Measurements from ENCODE around the gene TMEM260.
"Not testable (repeated sequence)": the region's sequence is repeated elsewhere in the genome, so short reads cannot be mapped to it uniquely, and the experiment has no call there.

TMEM260 gene

DNA sequence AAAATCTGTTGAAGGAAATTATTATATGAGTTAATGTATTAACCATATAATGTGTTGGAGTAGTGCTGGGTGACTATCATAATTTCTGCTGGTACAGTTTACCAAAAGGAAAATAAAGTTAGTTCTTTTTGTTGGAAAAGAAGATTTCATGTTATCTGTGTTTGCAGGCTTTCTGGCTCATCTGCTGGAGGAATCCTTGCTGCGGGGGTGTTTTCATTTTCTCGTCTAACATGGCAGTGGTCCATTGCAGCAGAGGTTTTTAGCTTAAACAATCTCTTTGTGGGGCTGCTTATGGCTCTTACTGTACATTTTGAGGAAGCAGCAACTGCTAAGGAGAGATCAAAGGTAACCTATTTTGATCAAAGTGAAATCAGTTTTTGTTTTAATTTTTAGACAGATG lies 24.1 kb downstream of the TMEM260 start:
- no peak for DNase-seq

DNA sequence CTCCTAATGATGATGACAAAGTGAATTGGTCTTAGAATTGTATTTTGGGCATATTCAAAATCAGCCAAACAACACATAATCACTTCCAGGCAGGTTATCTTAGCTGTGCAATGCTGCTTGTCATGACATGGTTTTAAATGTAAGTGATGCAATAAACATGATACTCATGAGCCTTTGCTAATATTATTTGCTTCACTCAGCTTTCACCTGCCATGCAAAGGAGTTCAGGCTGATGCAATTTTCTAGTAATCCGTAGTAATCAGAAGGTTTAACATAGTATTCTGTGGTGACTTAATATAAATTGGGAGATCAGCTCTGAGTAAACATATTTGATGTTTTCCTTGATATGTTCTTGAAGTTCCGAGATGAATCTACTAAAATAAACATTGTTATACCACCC lies 29.1 kb downstream of the TMEM260 start:
- no peak for DNase-seq

DNA sequence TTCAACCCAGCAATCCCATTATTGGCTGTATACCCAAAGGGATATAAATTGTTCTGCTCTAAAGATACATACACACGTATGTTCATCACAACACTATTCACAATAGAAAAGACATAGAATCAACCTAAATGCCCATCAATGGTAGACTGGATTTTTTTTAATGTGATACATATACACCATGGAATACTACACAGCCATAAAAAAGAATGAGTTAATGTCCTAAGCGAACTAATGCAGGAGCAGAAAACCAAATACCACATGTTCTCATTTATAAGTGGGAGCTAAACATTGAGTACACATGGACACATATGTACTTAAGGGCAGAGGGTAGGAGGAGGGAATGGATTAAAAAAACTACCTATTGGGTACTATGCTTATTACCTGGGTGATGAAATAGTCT lies 32.1 kb downstream of the TMEM260 start:
- not testable (repeated sequence) for DNase-seq

GRCh38 chr14:56617084-56617483 lies 37.5 kb downstream of the TMEM260 start:
- no peak for DNase-seq

- no peak for DNase-seq
Observed at GRCh38 chr14:56630707-56631106, 51.1 kb downstream of the TMEM260 start.

- DNase-seq: no peak
Observed at GRCh38 chr14:56632195-56632594, 52.6 kb downstream of the TMEM260 start.

DNA sequence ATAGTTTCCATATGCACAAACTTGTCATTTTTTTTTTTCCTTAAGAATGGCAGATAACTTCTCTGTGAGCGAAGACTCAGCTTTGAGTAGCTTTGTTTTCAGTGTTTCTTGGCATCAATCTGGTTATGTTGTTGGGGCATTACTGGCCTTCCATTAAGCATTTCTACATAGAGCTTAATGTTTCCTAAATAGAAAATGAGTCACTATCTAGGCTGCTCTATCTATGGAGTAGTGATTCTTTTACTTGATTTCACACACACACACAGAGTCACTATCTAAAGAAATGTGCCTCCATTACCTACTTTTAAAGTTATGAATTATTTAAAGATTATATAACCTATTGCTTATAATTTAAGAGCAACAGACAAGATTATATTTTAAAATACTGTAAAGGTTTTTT lies 53.9 kb downstream of the TMEM260 start:
- DNase-seq: no peak

- no peak for DNase-seq
Observed at GRCh38 chr14:56635041-56635440, 55.4 kb downstream of the TMEM260 start.

- no peak for DNase-seq
Observed at GRCh38 chr14:56647493-56647892, 67.9 kb downstream of the TMEM260 start.

DNA sequence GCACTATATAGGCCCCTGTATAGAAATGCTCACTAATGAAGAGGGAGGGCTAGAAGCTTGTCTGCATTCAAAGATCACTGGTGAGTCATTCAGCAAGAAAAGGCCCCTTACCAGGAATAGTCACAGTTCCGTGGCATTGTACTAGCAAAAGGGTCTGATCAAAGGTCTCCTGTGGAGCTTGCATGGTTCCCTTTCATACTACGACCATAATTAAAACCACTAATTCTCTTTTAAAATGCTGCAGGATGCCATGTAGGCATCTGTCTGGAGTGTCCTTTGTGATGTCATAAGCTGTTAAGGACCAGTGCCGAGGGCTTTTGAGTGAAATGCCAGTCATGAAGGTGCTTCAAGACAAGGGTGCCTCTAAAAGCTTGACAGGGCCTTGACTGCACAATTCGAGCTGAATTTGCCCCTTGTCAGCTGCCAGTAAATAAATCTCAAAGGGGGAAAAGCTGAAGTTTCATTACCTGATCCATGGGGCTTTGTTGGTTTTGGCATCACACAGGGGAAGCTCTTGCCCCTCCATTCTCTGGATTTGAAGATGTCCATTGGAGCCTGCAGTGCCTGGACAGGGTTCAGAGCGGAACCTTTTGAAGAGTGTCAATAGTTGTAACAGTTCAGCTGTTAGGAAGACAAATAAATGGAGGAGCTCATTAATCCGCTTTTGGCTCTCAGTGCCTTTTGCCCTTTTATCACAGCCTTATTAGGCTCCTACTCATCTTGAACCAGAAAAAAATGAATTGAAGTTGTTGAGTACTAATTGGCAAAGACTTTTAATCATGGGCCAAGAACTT lies 69.1 kb downstream of the TMEM260 start:
- DNase-seq: no peak

GRCh38 chr14:56649382-56649781 lies 69.8 kb downstream of the TMEM260 start:
- no peak for DNase-seq

GRCh38 chr14:56650048-56650447 lies 70.5 kb downstream of the TMEM260 start:
- no peak for DNase-seq

GRCh38 chr14:56650979-56651378 lies 71.4 kb downstream of the TMEM260 start:
- no peak for DNase-seq

DNA sequence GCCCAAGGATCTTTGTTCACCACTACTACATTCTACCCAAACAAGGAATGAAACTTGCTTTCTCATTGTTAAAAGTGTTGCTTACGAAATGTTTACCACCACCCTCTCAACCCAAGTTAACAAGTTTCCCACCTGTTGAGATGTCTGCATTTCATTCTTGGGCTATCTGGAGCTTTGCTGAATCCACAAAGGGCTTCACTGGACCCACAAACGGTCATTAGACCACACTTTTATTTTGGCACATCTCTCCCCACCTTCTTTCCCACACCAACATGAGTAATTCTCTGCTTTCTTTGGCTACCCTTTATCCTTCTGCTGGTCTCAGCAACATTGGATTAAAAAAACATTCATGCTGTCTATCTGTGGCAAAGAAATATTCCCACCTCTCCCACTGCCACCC lies 78.0 kb downstream of the TMEM260 start:
- no peak for DNase-seq

- DNase-seq: no peak
Observed at GRCh38 chr14:56659378-56659777, 79.8 kb downstream of the TMEM260 start.

- peak; percentile 5 for DNase-seq
Observed at GRCh38 chr14:56659964-56660551, 80.5 kb downstream of the TMEM260 start.

DNA sequence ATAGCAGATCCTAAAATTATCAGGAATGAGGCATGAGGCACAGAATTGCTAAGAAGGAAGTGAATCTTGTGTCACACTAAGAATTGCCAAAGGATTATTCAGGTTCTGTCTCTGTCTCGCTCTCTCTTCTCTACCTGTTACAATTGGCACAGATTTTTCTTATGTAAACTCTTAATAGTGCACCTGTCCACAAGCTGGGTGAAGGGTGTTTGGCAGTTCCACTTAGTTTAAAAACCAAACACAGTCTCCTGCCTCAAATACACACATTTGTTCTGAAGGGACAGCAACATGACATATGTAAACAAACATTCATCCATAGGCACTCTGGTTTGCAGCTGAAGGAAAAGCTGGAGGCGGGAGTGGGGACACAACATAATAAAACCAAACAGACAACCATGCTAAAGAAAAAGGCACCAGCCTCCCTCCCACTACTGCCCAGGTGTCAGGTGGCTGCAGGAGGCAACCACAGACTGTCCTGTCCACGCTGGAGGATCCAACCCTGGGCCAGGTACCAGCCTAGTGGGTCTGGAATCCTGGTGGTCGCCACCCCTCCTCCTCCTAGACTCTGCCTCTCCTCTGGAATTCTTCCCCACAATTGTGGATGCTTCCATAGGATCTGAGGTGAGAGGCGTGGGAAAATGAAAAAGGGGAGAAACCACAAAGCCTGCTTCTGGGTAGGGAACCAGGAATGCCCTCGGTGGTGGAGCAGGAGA lies 81.2 kb downstream of the TMEM260 start:
- DNase-seq: no peak

DNA sequence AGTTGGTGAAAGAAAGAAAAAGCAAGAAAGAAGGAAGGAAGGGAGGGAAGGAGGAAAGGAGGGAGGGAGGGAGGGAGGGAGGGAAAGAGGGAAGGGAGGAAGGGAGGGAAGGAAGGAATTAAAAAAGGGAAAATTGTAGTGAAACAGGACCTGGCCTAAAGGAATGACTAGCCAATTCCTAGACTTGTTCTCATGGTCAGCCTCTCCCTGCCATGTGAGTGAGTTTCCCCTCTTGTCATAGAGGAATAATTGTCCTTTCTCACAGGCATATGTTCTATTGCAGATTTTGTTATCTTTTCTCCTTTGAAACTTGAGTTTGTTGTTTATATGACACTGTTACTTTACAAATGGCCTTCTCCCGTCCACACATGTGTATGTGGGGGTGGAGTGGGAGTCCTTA lies 81.9 kb downstream of the TMEM260 start:
- DNase-seq: no peak

DNA sequence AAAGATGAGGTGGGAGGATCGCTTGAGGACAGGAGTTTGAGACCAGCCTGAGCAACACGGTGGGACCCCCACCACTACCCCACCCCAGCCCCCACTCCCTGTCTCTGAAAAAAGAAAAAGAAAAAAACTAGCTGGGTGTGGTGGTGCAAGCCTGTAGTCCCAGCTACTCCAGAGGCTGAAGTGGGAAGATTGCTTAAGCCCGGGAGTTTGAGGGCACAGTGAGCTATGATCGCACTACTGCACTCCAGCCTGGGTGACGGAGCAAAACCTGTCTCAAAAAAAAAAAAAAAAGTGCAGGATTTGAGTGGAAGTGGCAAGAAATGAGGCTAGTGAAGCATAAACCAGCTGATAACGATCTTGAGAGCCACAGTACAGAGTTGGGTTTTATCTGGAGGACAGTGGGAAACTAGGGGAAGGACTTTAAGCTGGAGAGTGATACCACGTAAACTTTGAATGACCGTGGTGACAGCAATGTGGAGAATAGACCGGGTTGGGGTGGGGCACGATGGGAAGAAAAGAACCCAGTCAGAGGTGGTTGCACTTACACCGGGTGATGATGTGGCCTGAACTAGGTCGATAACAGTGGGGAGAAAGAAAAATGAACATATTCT lies 85.3 kb downstream of the TMEM260 start:
- DNase-seq: no peak

GRCh38 chr14:56666294-56666693 lies 86.7 kb downstream of the TMEM260 start:
- no peak for DNase-seq

DNA sequence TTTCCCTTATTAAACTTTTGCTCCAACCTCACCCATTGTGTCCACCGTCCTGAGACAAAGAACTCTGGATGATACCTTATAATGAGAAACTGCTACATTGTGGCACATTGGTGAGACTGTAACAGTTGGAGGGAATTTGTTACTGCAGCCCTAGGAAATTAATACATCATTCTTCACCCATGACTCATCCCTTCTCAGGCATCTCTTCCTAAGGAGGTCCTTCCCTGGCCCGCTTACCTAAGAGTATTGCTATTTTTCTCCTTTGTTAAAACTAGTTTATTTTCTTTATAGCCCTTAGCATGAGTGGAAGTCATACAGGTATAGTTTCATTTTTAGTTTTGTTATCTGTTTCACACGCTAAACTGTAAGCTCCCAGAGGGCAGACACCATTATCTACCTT lies 87.1 kb downstream of the TMEM260 start:
- DNase-seq: no peak

GRCh38 chr14:56667290-56667689 lies 87.7 kb downstream of the TMEM260 start:
- DNase-seq: not testable (repeated sequence)

DNA sequence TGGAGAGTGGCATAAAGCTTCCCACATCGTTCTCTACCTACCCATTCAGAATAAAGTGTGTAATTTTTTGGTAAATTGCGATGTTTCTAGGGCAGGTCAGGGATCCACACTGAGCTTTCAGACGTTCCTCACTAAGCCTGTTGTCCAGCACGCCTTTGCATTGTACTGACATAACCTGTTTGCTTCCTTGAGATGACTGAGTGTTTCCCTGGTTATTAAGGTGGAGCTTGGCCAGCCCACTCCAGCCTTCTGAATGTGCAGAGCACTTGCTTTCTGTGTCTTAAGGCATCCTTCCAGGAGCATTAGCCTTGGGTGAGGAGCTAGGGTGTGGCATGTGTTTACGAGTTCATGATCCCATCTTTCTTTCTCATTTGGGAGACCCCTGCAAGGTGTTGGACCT lies 96.4 kb downstream of the TMEM260 start:
- no peak for DNase-seq

GRCh38 chr14:56678838-56679237 lies 99.2 kb downstream of the TMEM260 start:
- no peak for DNase-seq
